NCI-H187 (cell line): Measurements from ENCODE around the gene CCDC30.
A peak's percentile ranks its signal among the peaks of the same experiment; 100 is the strongest.
"Not testable (repeated sequence)": the region's sequence is repeated elsewhere in the genome, so short reads cannot be mapped to it uniquely, and the experiment has no call there.

ENCODE experiments used
- DNase-seq, 2 experiments: peaks; one replicate each; lab custom pipeline; 2025; lab: John Stamatoyannopoulos, UW

CCDC30 gene

DNA sequence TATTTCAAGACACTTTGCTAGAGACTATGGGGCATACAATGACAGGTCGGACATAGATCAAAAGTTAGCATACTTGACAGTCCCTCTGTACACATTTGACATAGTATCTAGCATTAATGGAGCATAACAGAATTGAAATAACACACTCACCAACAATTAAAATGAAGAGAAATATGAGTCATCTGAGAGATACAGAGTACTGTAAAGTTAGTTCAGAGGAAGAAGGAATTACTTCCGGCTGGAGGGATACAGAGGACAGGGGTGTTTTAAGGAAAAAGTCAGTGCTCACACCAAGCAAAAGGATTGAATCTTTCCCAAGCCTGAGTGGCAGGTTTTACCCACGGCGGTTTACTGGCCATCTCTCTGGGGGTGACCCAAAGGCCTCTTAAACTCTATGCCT is 9.7 kb upstream of the CCDC30 start:
- DNase-seq, result no peak

DNA sequence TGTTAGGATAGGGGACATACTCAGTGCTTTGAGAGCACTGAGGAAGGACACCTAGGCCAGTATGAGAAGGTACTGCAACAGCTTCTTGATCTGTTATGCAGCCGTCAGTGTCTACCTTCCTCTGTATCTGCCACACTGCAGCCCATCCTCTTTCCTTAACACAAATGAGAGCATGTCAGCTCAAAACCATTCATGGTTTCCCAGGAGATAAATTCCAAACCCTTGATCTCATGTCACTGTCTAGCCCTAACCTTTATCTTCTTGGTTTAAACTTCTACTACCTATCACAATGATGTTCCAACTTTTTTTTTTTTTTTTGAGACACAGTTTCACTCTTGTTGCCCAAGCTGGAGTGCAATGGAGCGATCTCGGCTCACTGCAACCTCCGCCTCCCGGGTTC is 8.7 kb upstream of the CCDC30 start:
- DNase-seq, result no peak

DNA sequence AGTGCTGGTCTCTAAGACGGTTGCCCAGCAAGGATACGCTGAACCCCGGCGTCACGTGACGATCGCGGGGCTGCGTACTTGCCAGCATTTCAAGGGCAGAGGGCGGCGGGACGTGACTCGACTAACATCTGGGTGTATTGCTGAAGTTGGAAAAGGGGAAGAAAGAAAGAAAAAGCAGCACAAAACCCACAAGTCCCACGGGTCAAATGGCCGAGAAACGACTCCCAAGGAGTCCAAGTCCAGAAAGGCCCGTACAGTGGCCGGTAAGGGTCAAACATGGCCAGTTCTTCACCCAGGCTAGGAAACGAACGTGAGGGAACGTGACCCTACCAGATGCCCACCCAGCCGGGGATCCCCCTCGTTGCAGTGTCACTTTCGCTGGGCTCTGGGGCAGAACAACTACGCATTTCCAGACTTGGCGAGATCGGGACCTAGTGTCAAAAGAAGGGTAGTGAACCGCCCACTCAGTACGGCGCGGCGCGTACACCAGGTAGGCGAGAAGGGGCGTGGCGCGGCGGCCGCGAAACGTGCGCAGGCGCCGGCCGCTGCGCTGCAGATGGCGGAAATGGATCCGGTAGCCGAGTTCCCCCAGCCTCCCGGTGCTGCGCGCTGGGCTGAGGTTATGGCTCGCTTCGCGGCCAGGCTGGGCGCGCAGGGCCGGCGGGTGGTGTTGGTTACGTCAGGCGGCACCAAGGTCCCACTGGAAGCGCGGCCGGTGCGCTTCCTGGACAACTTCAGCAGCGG is 6.9 kb upstream of the CCDC30 start, which contains the start of the genes PPCS and ZMYND12:
PPCS (plus strand) TSS at position 534 of the 744 bp plus-strand sequence; CDS start at position 557, 23 bp downstream.
ZMYND12 (minus strand) TSS at position 13 of the 744 bp plus-strand sequence. CDS start 25 bp downstream, outside the sequence.
- DNase-seq, result peak; percentile 83 to 92

DNA sequence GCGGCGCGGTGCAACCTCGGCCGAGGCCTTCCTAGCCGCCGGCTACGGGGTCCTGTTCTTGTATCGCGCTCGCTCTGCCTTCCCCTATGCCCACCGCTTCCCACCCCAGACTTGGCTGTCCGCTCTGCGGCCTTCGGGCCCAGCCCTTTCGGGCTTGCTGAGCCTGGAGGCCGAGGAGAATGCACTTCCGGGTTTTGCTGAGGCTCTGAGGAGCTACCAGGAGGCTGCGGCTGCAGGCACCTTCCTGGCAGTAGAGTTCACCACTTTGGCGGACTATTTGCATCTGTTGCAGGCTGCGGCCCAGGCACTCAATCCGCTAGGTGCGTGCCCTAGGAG is 6.4 kb upstream of the CCDC30 start:
- peak in 1 of 2 experiments; percentile 16 for DNase-seq

DNA sequence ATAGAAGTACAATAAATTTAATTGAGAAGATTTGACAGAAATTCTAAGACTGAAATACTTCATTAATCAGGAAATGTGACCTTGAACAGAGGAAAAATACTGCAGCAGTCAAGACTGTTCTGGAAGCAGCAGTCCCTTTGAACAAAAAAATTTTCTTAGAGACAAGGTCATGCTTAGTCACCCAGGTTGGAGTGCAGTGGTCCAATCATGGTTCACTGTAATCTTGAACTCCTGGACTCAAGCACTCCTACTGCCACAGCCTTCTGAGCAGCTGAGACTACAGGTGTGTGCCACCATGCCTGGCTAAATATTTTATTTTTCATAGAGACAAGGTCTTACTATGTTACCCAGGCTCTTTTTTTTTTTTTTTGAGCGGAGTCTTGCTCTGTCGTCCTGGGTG is 1.9 kb upstream of the CCDC30 start:
- DNase-seq, result no peak

DNA sequence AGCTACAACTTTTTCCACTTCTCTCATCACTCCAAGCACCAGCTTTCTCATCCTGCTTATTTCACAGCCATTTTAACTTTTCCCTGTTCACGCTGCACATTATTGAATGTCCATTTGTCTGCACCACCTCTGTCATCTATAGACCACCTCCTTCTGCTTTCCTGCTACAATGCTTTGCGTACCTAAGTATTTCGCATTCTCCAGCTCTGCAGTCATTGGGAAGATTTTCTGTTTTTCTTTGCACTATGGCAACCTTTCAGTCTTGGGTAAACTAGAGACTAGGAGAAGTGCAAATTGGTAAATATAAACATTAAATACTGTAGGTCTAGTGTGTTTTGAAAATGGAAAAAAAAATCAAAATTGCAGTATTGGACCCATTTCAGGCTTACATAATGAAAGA is 835 bp downstream of the CCDC30 start:
- no peak for DNase-seq

DNA sequence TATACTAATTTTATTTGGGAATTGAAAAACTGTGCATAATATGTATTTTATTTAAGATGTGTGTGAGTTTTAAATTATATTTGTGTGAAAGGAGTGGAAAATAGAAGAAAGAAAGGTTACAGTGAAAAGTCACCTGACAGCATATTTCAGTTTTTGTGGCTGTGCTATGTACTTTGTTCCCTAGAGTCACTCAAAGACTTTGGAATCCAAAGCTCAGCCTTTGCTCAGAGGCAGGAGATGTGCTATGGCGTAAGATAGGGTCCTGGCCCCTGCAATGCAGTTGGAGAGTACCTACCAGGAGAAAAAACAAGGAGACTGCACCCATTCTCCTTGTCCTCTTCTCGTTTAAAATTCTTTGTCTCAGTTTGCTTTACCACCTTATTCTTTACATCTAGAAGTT is 2.9 kb downstream of the CCDC30 start:
- DNase-seq, result no peak

DNA sequence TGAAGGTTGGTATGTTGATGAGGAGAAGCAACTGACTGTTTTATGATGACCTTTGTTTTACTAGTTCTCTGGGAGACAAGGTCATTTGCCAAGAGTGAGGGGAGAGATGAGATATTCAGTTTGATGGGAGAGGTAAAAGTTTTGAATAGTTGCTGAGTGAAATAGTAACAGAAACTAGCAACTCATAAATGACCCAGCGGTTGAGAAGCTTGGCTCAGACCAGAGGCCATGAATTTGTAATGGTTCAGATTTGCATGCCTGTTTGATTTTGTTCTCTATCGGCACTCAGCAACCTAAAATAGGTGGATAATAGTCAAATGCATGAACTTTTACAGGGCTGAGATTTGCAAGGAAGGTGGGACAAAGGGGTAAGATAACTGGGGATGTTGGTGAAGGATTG is 6.6 kb downstream of the CCDC30 start:
- no peak for DNase-seq

DNA sequence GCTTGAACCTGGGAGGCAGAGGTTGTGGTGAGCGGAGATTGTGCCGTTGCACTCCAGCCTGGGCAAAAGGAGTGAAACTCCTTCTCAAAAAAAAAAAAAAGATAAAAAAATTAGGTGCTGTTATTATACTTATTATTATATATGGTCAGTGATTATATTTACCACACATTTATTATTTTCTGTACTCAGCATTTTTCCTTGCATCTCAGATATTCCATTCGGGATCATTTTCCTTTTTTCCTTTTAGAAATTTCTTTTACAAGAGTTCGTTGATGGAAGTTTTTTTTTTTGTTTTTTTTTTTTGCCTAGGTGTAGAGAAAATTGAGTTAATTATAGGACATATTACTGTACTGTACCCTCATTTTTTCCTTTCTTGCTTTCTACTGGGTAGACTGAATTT is 13.5 kb downstream of the CCDC30 start:
- no peak for DNase-seq

DNA sequence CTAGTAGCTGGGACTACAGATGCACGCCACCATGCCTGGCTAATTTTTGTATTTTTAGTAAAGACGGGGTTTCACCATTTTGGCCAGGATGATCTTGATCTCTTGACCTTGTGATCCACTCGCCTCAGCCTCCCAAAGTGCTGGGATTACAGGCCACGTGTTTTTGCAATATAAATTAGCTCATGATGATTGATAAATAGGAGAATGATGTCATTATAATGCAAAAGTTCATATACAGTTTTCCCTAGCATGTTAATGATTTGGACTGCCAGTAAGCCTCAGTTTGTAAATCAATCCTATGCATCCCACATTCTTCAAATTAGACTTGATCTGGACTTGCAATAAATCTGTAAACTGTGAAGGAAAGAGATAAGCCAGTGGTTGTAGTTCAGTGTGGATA is 14.3 kb downstream of the CCDC30 start:
- not testable (repeated sequence) for DNase-seq

DNA sequence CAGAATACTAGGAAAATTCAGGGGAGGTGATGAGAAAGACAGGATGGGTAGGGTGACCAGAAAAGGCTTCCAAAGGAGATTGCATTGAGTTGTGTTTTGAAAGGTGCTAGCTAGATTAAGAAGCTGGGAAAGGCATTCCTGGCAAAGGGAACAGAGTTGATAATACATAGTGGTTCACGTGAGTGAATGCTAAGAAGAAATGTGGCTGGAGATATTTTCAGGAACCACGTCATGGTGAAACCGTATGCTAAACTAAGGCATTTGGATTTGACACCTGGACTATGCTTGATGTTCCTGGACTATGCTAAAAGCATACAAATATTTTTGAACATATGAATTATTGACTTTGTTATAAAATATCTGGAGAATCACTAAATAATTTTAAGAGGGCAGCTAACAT is 14.7 kb downstream of the CCDC30 start:
- no peak for DNase-seq

DNA sequence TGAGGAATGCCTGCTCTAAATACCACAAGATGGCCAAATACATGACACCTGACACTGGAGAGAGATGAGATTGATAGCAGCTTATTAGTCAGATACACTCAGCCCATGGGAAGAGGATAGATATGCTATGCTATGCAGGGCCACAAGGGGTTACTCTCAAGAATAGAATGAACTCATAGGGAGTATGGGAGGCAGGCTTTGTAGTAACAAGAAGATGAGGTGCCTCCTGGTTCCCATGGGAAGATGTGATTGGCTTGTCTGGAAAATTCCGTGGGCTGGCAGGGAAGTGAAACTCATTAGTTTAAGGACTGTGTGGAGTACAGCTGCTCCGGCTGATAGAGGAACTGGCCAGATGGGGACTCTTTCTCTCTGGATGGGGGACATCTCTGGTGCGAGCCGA is 16.5 kb downstream of the CCDC30 start:
- DNase-seq, result no peak

DNA sequence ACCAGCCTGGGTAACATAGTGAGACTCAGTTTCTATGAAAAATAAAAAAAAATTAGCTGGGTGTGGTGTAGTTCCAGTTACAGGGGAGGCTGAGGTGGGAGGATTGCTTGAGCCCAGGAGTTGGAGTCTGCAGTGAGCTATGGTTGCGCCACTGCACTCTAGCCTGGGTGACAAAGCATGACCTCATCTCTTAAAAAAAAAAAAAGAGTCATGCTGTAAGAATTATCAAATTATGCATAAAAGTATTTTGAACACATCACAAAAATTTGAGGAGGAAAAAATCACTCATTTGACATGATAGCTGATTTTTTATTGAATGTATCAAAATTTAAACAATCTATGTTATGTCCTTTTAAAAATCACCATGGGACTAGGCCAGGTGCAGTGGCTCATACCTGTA is 17.8 kb downstream of the CCDC30 start:
- no peak for DNase-seq

DNA sequence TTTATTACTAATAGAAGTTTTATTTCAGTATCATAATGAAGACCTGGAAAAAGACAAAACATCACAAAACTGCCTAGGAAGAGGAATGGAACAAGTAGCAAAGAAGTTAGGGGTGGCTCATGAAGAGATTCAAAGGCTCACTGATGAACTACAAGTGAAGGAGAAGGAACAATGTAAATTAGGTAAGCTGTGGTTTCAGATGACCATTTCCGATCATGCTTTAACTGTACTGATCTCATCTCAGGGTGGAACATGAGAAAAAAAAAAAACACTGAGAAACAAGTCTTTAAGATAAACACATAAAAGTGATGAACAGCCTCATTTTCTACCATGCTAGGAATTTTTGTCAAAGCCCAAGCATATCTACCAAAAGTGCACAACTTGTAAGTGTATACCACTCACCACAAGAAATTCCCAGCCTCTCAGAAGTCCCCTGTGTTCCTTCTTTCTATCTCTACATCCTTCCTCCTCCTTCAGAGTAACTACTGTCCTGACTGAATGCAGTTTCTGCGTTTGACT is 19.6 kb downstream of the CCDC30 start:
- DNase-seq, result no peak

DNA sequence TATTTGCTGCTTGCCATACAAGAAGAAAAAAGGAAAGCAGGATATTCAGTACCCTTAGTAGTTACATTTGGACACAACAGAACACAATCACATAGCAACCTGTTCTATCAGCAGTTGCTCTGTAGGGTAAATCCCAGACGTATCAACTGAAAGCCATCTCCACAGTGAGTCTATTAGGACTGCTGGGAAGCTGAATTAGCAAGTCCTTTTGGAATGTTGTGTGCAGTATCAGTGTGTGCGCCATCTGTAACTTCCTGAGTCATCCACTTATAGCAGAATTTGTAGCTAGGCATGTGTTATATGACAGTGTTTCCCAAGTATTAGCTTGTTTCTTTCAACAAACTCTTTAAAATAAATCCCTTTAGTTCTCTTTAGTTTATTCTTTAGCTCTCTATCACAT is 21.3 kb downstream of the CCDC30 start:
- DNase-seq, result no peak

DNA sequence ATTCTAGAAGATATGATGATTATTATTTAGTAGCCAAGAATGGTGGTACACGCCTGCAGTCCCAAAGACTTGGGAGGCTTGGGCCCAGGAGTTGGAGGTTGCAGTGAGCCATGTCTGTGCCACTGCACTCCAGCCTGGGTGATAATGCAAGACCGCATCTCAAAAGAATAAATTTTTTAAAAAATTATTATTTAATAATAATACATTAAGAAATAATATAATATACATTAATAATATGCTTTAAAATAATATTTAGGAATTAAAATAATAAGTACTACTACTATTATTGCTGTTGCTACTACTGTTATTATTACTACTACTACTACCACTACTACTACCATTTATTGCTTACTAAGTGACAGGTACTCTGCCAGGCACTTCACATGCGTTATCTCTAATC is 27.2 kb downstream of the CCDC30 start:
- DNase-seq, result no peak

DNA sequence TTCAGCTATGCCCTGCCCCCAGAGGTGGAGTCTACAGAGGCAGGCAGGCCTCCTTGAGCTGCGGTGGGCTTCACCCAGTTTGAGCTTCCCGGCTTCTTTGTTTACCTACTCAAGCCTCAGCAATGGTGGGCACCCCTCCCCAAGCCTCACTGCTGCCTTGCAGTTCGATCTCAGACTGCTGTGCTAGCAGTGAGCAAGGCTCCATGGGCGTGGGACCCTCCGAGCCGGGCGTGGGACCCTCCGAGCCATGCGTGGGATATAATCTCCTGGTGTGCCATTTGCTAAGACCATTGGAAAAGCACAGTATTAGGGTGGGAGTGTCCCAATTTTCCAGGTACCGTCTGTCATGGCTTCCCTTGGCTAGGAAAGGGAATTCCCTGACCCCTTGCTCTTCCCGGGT is 38.9 kb downstream of the CCDC30 start:
- not testable (repeated sequence) for DNase-seq

DNA sequence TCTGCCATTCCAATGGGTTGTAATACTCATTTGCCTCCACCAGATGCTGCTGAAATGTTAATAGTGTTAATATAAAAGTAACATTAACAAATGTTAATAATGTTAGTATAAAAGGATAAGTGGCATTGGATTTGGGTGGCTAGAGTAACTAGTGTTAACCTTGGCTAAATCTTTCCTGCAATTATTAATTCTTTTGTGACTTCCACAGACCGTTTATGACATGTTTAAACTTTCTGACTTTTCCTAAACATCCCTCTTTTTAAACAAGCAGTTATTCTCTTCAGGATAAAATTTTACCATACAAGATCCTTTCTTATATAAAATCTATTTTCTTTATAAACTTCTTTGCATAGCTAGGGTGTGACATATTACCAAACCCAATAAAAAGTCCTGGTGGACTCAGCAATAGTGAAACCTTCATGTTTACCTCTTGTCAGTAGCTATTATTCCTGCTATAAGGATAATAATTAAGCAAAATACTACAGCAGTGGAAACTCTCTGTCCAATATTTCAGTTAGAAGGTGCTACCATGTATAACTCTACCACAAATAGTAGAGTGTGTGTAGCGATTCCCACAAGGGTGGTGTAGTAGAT is 41.5 kb downstream of the CCDC30 start:
- no peak for DNase-seq

DNA sequence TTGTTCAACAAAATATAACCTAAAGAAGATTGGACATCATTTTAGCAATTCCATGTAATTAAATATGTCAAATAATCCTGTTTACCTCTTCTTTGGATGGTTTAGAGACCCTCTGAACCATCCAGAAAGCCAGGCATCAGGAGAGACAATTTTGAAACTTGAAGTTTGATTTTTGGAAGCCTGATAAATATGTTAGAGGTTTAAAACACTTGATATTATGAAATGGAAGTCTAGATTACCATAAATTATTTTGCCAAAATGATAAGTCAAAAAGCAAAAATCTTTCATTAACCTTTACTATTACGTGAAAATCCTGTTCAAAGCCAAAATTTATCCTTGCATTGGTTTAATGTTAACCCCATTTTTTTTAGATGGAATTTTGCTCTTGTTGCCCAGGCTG is 43.5 kb downstream of the CCDC30 start:
- DNase-seq, result no peak

DNA sequence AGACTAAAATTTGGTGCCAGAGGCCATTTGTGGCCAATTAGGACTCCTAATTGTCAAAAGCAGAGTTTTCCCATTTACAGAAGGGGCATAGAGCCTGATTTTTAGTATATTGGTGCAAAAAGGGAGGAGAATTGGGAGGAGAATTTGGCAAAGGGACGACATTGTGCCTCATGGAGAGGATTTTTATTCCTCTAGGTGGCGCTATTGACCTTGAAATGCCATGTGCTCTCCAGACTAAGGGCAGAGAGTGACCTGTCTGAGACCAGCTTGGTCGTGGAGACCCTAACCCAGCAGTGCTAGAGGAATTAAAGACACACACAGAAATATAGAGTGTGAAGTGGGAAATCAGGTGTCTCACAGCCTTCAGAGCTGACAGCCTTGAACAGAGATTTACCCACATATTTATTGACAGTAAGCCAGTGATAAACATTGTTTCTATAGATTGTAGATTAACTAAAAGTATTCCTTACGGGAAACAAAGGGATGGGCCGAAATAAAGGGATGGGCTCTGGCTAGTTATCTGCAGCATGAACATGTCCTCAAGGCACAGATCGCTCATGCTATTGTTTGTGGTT is 48.6 kb downstream of the CCDC30 start:
- not testable (repeated sequence) for DNase-seq

DNA sequence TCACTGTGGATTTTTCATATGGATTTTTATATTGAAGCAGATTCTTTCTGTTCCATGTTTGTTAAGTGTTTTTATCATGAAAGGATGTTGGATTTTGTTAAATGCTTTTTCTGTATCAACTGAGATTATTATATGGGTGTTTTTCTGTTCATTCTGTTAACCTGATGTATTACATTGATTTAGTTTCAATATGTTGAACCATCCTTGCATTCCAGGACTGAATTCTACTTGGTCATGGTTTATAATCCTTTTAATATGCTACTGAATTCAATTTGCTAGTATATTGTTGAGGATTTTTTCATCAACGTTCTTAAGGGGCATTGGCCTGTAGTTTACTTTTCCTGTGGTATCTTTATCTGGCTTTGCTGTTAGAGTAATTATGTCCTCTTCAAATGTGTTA is 55.8 kb downstream of the CCDC30 start:
- no peak for DNase-seq

DNA sequence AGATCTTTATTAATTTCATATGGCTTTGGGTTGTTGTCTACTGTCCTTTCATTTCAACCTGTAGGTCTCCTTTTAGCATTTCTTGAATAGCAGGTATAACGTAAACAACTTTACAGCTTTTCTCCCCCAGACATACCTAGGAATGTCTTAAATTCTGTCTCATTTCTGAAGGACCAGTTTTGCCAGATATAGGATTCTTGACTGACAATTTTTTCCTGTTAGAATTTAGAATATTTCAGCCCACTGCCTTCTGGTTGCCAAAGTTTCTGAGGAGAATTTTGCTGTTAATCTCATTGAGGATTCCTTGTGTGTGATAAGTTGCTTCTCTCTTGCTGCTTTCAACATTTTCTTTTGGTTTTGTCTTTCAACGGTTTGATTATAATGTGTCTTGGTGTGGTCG is 60.1 kb downstream of the CCDC30 start:
- no peak for DNase-seq

DNA sequence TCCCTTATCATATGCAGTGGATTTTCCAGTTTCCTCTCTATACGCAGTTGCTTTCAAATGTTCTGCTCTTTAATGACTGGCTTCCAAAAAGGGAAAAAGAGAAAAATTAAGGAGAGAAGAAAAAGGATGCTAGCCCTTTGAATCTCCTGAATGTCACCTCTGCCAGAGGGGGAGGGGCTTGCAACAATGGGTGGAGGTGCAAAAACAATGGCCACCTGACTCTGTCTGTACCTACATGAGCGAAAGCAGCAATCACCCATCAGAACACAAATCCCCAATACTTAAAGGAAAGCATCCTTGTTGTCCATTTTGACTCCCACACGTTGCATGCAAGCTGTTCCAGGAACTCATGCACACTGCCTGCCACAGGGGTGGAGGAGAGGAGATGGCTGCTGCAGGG is 61.2 kb downstream of the CCDC30 start:
- no peak for DNase-seq
